Erythroblast (primary cell): Measurements from ENCODE around the gene GAK.

Experiments
- GATA1 ChIP-seq: IDR thresholded peaks from 2 replicates; pipeline ENCODE4 v1.6.1; 2011; ENCODE audit warnings: low read depth, mild to moderate bottlenecking, control low read depth, low read length, moderate library complexity
- POLR2A ChIP-seq: IDR thresholded peaks from 2 replicates; pipeline ENCODE4 v1.6.1; 2011; ENCODE audit warnings: mild to moderate bottlenecking, low read length

DNA sequence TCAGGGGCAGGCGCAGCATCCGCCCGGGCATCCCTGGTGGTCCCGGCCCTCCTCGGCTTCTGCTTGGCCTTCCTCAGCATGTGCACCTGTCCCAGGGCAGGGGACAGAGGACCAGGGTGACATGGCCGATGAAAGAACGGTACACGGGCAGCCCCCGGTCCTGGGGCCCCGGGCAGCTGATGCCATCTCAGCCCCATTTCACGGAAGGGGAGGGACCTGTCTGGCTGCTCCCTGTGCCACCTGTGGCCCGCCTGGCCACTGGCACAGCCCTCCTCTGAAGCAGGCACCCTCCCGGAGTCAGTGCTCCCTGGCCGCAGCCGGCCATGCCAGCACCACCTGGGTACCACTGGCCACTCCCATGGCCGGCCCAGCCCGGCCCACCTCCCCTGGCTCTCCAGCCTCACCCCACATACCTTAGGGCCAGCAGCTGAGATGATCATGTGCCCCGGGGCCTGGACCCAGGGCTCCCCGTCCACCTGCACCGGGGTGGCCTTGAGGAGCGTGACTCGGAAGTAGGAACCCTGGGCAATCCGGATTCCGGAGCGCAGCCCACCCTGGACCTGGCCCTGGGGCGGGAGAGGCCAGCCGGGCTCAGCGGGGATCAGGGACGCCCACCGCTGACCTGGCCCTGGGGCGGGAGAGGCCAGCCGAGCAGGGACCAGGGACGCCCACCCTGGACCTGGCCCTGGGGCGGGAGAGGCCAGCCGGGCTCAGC, 28.7 kb upstream of the GAK start:
- TF ChIP-seq POLR2A (no peak), GATA1 (no peak)
